ENCODE results near the gene LYRM2.

- no peak for TF ChIP-seq CTCF (conservative IDR thresholded peaks at IDR 0.05; ENCODE audit: low read depth, low read length)
- TF ChIP-seq EZH2 (IDR thresholded peaks at IDR 0.05; ENCODE audit: low read length, unreplicated experiment), result no peak
Measured at GRCh38 chr6:89566930-89567629, 71.5 kb downstream of the LYRM2 start.

Measured in PC-3 (cell line).